NCI-H345 treated with DMSO at 0.1 percent for 48 hours (cell line): ENCODE results near the gene TAF11L7.
"Not testable (repeated sequence)": the region's sequence is repeated elsewhere in the genome, so short reads cannot be mapped to it uniquely, and the experiment has no call there.

Experiments
- DNase-seq: peaks from one replicate; lab custom pipeline; 2025; ENCODE audit not compliant: unreplicated experiment; lab: John Stamatoyannopoulos, UW

TAF11L7 gene

GRCh38 chr5:17585658-17586057 is at the start of gene TAF11L7:
TSS of gene TAF11L7 (minus strand) at chr5:17585758.
- not testable (repeated sequence) for DNase-seq

- DNase-seq: no peak
Observed at GRCh38 chr5:17634160-17634559, 48.6 kb upstream of the TAF11L7 start, which contains the start of gene TAF11L14. TSS of gene TAF11L14 (plus strand) at chr5:17634460.

- not testable (repeated sequence) for DNase-seq
Observed at GRCh38 chr5:17631788-17632187, 46.2 kb upstream of the TAF11L7 start, which contains the start of gene TAF11L13. TSS of gene TAF11L13 (plus strand) at chr5:17632088.

GRCh38 chr5:17625686-17626085 is 40.1 kb upstream of the TAF11L7 start:
- DNase-seq: no peak

GRCh38 chr5:17620627-17621026 is 35.1 kb upstream of the TAF11L7 start:
- DNase-seq: no peak

- DNase-seq: no peak
Observed at GRCh38 chr5:17619354-17619753, 33.8 kb upstream of the TAF11L7 start.

- DNase-seq: no peak
Observed at GRCh38 chr5:17614872-17615605, 29.5 kb upstream of the TAF11L7 start.

- not testable (repeated sequence) for DNase-seq
Observed at GRCh38 chr5:17610092-17610491, 24.5 kb upstream of the TAF11L7 start, which contains the start of gene TAF11L12. TSS of gene TAF11L12 (plus strand) at chr5:17610392.

GRCh38 chr5:17607461-17607860 is 21.9 kb upstream of the TAF11L7 start:
- DNase-seq: not testable (repeated sequence)

GRCh38 chr5:17604951-17605350 is 19.4 kb upstream of the TAF11L7 start:
- DNase-seq: no peak

- DNase-seq: not testable (repeated sequence)
Observed at GRCh38 chr5:17603880-17604279, 18.3 kb upstream of the TAF11L7 start, which contains the start of gene TAF11L11. TSS of gene TAF11L11 (plus strand) at chr5:17604183.

GRCh38 chr5:17597728-17598127 is 12.2 kb upstream of the TAF11L7 start, which contains the start of gene TAF11L10:
TSS of gene TAF11L10 (minus strand) at chr5:17597828.
- DNase-seq: not testable (repeated sequence)

GRCh38 chr5:17594255-17594654 is 8.7 kb upstream of the TAF11L7 start, which contains the start of gene TAF11L9:
TSS of gene TAF11L9 (minus strand) at chr5:17594394.
- not testable (repeated sequence) for DNase-seq

GRCh38 chr5:17590860-17591259 is 5.3 kb upstream of the TAF11L7 start, which contains the start of gene TAF11L8:
TSS of gene TAF11L8 (minus strand) at chr5:17590960.
- not testable (repeated sequence) for DNase-seq
